ENCODE data around the gene SEC22A. TPM values are rescaled to one million over a fixed set of nuclear protein-coding genes. Genes with fewer than 3 reads are reported as not detected.

SEC22A gene
- total RNA-seq, 3 donors from 2014 or later (not counting 1 experiment from before 2014, with no cell fraction given) = 16.4 to 21.2 (median 17.0) TPM

GRCh38 chr3:123262868-123263267 lies 61.1 kb downstream of the SEC22A start:
- Mint-ChIP-seq H3K4me3 (no peak overlapping the region), H3K4me1 (peaks cover 0 to 5% of the 10 kb centered on the region in 2 donors), H3K36me3 (no peaks in the 10 kb centered on the region), H3K27ac (no peak overlapping the region), H3K27me3 (ENCODE audit: low read depth in 2 of 2) (no peaks in the 10 kb centered on the region), H3K9me3 (no peaks in the 10 kb centered on the region)
- Histone ChIP-seq H3K36me3 (ENCODE audit: control insufficient read depth, insufficient read depth, low read length) (peaks cover 2% of the 10 kb centered on the region), H3K27me3 (ENCODE audit: control insufficient read depth, insufficient read depth, low read length) (no peaks in the 10 kb centered on the region), H3K9me3 (ENCODE audit: control insufficient read depth, insufficient read depth, low read length) (no peaks in the 10 kb centered on the region), H3K4me3 (ENCODE audit: low read length) (no peak overlapping the region), H3K4me1 (ENCODE audit: control insufficient read depth, insufficient read depth, low read length) (no peaks in the 10 kb centered on the region), H3K27ac (ENCODE audit: low read length) (no peak overlapping the region)
- ATAC-seq = no peak
- no peak for DNase-seq
- intact Hi-C loops (cut with micrococcal nuclease) = no loop called here
- 96% methylated on average over 3 of the region's 5 CpGs for WGBS (ENCODE audit: insufficient coverage)
- TF ChIP-seq, protein P1, sequence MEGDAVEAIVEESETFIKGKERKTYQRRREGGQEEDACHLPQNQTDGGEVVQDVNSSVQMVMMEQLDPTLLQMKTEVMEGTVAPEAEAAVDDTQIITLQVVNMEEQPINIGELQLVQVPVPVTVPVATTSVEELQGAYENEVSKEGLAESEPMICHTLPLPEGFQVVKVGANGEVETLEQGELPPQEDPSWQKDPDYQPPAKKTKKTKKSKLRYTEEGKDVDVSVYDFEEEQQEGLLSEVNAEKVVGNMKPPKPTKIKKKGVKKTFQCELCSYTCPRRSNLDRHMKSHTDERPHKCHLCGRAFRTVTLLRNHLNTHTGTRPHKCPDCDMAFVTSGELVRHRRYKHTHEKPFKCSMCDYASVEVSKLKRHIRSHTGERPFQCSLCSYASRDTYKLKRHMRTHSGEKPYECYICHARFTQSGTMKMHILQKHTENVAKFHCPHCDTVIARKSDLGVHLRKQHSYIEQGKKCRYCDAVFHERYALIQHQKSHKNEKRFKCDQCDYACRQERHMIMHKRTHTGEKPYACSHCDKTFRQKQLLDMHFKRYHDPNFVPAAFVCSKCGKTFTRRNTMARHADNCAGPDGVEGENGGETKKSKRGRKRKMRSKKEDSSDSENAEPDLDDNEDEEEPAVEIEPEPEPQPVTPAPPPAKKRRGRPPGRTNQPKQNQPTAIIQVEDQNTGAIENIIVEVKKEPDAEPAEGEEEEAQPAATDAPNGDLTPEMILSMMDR (IDR thresholded peaks at IDR 0.05) = no peak

DNA sequence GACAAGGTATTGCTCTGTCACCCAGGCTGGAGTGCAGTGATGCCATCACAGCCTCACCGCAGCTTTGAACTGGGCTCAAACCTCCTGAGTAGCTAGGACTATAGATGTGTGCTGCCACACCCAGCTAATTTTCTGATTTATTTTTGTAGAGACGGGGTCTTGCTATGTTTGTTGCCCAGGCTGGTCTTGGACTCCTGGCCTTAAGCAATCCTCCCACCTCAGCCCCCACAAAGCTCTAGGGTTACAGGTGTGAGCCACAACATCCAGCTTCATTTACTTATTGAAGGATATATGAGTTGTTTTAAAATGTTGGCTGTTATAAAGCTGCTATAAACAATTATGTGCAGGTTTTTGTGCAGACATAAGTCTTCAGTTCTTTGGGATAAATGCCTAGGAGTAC lies 62.2 kb downstream of the SEC22A start:
- Mint-ChIP-seq H3K36me3 (no peaks in the 10 kb centered on the region), H3K4me3 (no peak overlapping the region), H3K4me1 (peaks cover 0 to 5% of the 10 kb centered on the region in 2 donors), H3K27me3 (ENCODE audit: low read depth in 2 of 2) (no peaks in the 10 kb centered on the region), H3K27ac (no peak overlapping the region), H3K9me3 (no peaks in the 10 kb centered on the region)
- Histone ChIP-seq H3K4me1 (ENCODE audit: control insufficient read depth, insufficient read depth, low read length) (no peaks in the 10 kb centered on the region), H3K36me3 (ENCODE audit: control insufficient read depth, insufficient read depth, low read length) (peaks cover 5% of the 10 kb centered on the region), H3K4me3 (ENCODE audit: low read length) (no peak overlapping the region), H3K27ac (ENCODE audit: low read length) (no peak overlapping the region), H3K27me3 (ENCODE audit: control insufficient read depth, insufficient read depth, low read length) (no peaks in the 10 kb centered on the region), H3K9me3 (ENCODE audit: control insufficient read depth, insufficient read depth, low read length) (no peaks in the 10 kb centered on the region)
- TF ChIP-seq, protein P1 (IDR thresholded peaks at IDR 0.05) = no peak
- intact Hi-C loops (cut with micrococcal nuclease) = no loop called here
- 96% methylated on average over 2 of the region's 2 CpGs for WGBS (ENCODE audit: insufficient coverage)
- ATAC-seq (no peak), DNase-seq (no peak)

GRCh38 chr3:123267821-123268220 lies 66.1 kb downstream of the SEC22A start:
- no peak for ATAC-seq
- Mint-ChIP-seq H3K36me3 (no peaks in the 10 kb centered on the region), H3K4me3 (no peak overlapping the region), H3K27me3 (ENCODE audit: low read depth in 2 of 2) (no peaks in the 10 kb centered on the region), H3K9me3 (no peaks in the 10 kb centered on the region), H3K27ac (no peak overlapping the region), H3K4me1 (peaks cover 0 to 5% of the 10 kb centered on the region in 2 donors)
- TF ChIP-seq, protein P1 (IDR thresholded peaks at IDR 0.05) = no peak
- intact Hi-C loops (cut with micrococcal nuclease) = no loop called here
- 81% methylated on average over 2 of the region's 2 CpGs for WGBS (ENCODE audit: insufficient coverage)
- Histone ChIP-seq H3K36me3 (ENCODE audit: control insufficient read depth, insufficient read depth, low read length) (peaks cover 5% of the 10 kb centered on the region), H3K4me3 (ENCODE audit: low read length) (no peak overlapping the region), H3K27me3 (ENCODE audit: control insufficient read depth, insufficient read depth, low read length) (no peaks in the 10 kb centered on the region), H3K27ac (ENCODE audit: low read length) (no peak overlapping the region), H3K9me3 (ENCODE audit: control insufficient read depth, insufficient read depth, low read length) (no peaks in the 10 kb centered on the region), H3K4me1 (ENCODE audit: control insufficient read depth, insufficient read depth, low read length) (no peaks in the 10 kb centered on the region)
- DNase-seq = no peak

DNA sequence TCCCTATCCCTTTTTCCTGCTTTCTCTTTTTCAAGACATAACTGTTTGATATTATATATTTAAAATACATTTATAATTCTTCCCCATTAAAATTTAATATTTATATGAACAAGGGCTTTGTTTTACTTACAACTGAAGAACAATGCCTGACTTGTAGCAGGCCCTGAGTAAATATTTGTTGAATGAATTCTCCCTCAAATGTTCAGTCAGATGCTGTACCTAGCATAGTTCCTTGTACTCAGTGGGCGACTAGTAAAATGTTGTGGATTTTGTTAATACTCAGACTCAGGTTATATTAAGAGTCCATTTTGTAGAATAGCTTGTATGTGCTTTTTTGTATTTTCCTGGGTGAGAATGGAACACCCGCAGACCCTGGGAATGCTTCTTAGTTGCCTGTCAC lies 69.1 kb downstream of the SEC22A start:
- peaks cover 5% of the 10 kb centered on the region for H3K36me3 ChIP-seq (ENCODE audit: control insufficient read depth, insufficient read depth, low read length)
- Mint-ChIP-seq H3K27ac (no peak overlapping the region), H3K9me3 (no peaks in the 10 kb centered on the region), H3K36me3 (no peaks in the 10 kb centered on the region), H3K4me3 (no peak overlapping the region), H3K27me3 (ENCODE audit: low read depth in 2 of 2) (no peaks in the 10 kb centered on the region), H3K4me1 (peaks cover 0 to 5% of the 10 kb centered on the region in 2 donors)
- DNase-seq = no peak
- 95% methylated on average over 2 of the region's 2 CpGs for WGBS (ENCODE audit: insufficient coverage)
- ATAC-seq = no peak
- TF ChIP-seq, protein P1 (IDR thresholded peaks at IDR 0.05) = no peak
- H3K4me1 ChIP-seq (ENCODE audit: control insufficient read depth, insufficient read depth, low read length) = no peaks in the 10 kb centered on the region
- no peak overlapping the region for H3K27ac ChIP-seq (ENCODE audit: low read length)
- intact Hi-C loops (cut with micrococcal nuclease) = no loop called here
- no peaks in the 10 kb centered on the region for H3K9me3 ChIP-seq (ENCODE audit: control insufficient read depth, insufficient read depth, low read length)
- H3K27me3 ChIP-seq (ENCODE audit: control insufficient read depth, insufficient read depth, low read length) = no peaks in the 10 kb centered on the region
- no peak overlapping the region for H3K4me3 ChIP-seq (ENCODE audit: low read length)
